ENCODE measurements around the gene RPS19BP1.

Gene RPS19BP1

DNA sequence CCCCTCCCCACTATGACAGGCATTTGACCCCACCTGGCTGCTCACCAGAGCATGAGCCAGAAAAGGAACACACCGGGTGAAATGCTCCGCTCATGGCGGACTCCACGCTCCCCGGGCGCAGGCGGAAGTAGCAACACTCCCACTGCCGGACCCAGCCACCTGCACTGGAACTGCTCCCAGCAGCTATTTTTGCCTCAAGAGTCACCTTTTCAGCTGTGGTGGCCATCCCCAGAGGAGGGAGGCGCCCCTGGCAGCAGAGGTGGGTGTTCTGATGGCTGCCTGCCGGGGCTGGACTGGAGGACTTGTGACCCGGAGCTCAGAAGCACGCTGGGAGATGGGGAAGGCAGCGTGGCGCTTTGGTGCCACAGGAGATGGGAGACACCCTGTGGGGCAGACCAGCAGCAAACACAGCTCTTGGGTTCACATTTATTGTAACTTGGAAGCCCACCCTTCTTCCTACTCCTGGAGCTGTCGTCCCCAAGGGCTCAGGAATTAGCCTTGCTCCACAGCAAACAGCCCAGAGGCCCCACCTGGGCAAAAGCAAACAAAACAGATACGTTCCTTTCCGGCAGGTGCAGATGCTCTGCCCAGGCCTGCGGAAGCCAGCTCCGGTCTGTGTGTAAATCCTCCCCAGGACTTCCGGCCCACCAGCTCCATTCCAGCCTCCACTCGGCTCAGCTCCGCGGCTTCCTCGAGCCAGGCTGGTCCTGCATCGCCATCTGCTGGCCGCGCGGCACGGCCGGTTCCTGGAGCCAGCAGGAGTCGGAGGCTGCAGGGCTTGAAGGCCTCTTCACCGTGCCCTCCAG, 3.7 kb downstream of the RPS19BP1 start:
- TF ChIP-seq, protein P1, sequence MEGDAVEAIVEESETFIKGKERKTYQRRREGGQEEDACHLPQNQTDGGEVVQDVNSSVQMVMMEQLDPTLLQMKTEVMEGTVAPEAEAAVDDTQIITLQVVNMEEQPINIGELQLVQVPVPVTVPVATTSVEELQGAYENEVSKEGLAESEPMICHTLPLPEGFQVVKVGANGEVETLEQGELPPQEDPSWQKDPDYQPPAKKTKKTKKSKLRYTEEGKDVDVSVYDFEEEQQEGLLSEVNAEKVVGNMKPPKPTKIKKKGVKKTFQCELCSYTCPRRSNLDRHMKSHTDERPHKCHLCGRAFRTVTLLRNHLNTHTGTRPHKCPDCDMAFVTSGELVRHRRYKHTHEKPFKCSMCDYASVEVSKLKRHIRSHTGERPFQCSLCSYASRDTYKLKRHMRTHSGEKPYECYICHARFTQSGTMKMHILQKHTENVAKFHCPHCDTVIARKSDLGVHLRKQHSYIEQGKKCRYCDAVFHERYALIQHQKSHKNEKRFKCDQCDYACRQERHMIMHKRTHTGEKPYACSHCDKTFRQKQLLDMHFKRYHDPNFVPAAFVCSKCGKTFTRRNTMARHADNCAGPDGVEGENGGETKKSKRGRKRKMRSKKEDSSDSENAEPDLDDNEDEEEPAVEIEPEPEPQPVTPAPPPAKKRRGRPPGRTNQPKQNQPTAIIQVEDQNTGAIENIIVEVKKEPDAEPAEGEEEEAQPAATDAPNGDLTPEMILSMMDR (IDR thresholded peaks at IDR 0.05; ENCODE audit: low read depth, low read length): peak; percentile 99
- H3K4me3 ChIP-seq (ENCODE audit: low read depth, low read length): no peak overlapping the region

DNA sequence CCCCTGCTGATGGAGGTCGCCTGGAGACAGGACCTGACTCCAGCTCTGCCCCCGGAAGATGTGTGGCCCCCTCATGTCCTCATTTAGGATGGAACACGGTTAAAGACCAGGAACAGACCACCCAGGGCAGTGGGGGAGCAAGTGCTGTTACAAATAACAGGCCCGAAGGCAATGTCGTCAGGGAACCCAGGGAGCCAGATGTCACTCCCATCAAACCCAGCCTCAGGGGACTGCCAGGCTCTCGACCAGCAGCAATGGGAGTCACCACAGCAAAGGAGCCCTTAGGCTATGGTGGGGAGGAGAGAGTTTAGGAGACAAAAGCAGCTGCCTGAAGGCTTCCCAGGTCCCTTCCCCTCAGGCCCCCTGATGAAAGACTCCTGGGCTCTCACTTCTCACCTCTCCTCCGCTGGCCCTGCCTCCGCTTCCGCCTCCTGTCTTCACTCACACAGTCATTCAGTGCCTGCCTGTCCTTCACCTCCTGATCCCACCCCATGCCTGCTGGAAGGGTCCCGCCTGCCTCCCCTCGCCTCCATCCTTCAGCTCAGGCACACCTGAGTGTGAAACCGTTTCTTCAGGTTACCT, 4.4 kb downstream of the RPS19BP1 start:
- TF ChIP-seq, protein P1 (IDR thresholded peaks at IDR 0.05; ENCODE audit: low read depth, low read length): no peak
- no peak overlapping the region for H3K4me3 ChIP-seq (ENCODE audit: low read depth, low read length)

DNA sequence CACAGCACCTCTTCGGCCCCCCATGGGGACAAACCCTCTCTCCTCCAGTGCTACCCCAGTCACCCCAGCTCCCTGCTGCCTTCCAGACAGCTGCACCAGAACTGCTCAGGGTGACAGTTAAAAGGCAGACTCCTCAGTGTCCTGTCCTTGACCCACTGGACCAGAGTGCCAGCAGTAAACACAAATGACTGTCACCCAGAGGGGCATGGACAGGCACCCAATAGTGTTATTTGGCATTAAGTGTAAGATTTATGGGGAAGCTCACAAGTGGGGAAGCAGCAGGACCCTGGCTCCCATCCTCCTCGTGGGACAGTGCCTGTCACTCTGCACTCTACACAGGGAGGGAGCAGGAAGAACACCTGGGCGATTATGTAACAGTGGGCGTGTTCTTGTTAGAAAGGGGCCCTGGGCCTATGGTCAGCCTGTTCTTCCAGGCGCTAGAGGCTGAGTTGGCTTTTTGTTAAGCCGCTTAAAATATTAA, 5.0 kb downstream of the RPS19BP1 start:
- no peak overlapping the region for H3K4me3 ChIP-seq (ENCODE audit: low read depth, low read length)
- TF ChIP-seq, protein P1 (IDR thresholded peaks at IDR 0.05; ENCODE audit: low read depth, low read length): no peak

DNA sequence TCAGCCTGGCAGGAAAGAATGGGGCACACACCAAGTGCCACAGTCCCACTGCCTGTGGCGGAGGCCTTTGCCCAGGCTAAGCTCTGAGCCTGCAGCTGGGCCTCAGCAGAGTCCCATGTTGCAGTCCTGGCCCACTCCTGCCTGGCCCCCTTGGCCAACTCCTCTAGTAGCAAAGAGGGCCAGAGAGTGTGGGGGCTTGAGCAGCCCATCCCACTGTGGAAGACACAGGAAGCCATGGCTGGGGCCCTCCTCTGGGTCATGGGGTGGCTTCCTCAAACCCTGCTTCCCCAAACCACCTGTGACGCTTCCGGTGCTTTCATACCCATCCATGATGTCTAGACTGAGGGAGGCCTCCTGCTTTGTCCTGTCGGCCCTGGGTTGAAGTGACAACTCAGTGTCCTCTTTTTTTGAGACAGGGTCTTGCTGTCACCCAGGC, 5.8 kb downstream of the RPS19BP1 start:
- H3K4me3 ChIP-seq (ENCODE audit: low read depth, low read length): no peak overlapping the region
- TF ChIP-seq, protein P1 (IDR thresholded peaks at IDR 0.05; ENCODE audit: low read depth, low read length): no peak

DNA sequence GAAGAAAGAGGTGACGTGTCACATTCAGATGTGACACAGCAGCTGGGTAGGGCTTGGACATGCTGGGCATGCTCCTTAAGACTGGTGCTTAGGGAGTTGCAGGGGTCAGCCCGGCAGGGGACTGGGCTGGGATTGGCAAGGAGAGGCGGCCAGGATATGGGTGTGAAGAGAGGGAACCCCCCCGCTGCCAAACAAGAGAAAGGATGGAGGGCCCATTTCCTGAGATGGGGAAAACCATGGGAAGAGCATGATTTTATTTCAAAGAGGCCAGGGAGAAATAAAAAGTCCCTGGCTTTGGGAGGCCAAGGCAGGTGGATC, 6.9 kb downstream of the RPS19BP1 start:
- TF ChIP-seq, protein P1 (IDR thresholded peaks at IDR 0.05; ENCODE audit: low read depth, low read length): no peak
- H3K4me3 ChIP-seq (ENCODE audit: low read depth, low read length): no peak overlapping the region

DNA sequence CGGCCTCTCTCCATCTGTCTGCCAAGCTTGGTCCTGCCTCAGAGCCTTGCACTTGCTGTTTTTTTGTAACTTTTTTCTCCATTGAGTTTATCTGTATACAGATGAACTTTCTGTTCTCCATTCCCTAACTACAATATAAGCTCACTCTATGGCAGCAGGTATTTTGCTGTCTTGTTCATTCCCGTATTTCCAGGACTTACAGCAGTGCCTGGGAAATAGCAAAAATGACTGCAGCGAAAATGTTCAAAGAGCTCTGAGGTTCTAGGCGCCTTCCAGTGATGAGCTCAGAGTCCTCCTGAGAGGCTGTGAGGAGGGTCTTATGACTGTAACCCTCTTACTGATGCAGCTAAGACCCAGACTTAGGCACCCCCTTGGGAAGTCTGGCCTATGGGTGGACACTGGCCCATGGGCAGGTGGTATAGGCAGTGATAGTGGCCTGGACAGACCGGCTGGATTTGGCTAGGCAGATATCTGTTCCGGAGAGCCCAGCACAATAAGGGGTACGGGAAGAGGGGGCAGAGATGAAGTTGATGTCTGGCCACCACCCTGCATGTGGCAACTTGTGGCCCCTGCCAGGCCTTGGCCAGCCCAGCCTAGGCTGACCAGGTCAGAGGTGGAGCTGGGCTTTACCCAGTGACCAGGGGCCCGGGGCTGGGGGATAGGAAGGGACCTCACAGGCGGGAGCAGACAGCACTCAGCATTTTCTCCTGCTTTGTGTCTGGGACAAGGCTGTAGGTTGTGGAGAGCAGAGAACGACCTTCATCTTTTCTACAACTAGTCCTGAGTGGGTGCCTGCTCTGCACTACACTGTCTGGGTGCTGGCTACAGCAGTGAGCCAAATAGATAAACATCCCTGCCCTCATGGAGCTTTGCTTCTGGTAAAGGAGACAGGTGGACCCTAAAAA, 7.5 kb downstream of the RPS19BP1 start:
- no peak overlapping the region for H3K4me3 ChIP-seq (ENCODE audit: low read depth, low read length)
- TF ChIP-seq, protein P1 (IDR thresholded peaks at IDR 0.05; ENCODE audit: low read depth, low read length): no peak
